B cell (primary cell): ENCODE results near the gene SERPINE2.

Experiments used
- CTCF ChIP-seq: fragments of 200-600 bp; IDR thresholded peaks from one replicate; pipeline ENCODE4 v1.8.0; 2022; ENCODE audit warnings: antibody characterized with exemption, mild to moderate bottlenecking
- EZH2 ChIP-seq: IDR thresholded peaks from 2 replicates; pipeline ENCODE4 v1.6.1; 2012; ENCODE audit warnings: borderline replicate concordance, low read depth, mild to moderate bottlenecking, moderate library complexity, low read length; ENCODE audit not compliant: insufficient read depth, poor library complexity, severe bottlenecking

GRCh38 chr2:223996391-223996790, 42.7 kb downstream of the SERPINE2 start:
- TF ChIP-seq CTCF (no peak), EZH2 (no peak)
